Nucleus accumbens (tissue), 56 donors: ENCODE results near the gene CCDC138.

Experiments
- DNase-seq, 56 donors: peaks; one replicate each; lab custom pipeline; 2025; lab: John Stamatoyannopoulos, UW

CCDC138 gene

DNA sequence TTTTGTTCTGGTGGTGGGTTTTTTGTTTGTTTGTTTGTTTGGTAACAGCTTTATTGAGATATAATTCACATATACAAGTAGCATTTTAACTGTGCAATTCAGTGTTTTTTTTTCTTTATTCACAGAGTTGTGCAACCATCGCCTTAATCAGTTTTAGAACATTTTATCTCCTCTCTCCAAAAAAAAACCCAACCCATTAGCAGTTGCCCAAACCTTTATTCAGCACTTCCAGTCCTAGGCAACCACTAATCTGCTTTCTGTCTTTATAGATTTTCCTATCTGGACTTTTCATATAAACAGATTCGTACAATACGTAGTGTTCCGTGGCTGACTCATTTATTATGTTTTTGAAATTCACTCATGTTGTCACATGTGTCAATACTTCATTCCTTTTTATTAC lies 38.7 kb downstream of the CCDC138 start:
- DNase-seq = no peak

DNA sequence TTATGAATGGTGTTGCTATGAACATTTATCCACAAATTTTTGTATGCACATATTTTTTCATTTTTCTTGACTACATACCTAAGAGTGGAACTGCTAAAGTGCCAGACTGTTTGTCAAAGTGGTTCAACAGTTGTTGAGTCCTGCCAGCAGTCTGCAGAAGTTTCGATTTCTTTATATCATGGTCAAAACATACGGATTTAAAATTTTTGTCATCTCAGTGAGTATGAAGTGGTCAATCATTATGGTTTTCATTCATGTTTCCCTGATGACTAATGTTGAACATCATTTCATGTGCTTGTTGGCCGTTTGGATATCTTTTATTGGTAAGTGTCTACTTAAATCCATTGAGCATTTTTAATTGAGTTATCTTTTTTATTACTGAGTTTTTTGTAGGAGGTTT lies 39.2 kb downstream of the CCDC138 start:
- no peak for DNase-seq

DNA sequence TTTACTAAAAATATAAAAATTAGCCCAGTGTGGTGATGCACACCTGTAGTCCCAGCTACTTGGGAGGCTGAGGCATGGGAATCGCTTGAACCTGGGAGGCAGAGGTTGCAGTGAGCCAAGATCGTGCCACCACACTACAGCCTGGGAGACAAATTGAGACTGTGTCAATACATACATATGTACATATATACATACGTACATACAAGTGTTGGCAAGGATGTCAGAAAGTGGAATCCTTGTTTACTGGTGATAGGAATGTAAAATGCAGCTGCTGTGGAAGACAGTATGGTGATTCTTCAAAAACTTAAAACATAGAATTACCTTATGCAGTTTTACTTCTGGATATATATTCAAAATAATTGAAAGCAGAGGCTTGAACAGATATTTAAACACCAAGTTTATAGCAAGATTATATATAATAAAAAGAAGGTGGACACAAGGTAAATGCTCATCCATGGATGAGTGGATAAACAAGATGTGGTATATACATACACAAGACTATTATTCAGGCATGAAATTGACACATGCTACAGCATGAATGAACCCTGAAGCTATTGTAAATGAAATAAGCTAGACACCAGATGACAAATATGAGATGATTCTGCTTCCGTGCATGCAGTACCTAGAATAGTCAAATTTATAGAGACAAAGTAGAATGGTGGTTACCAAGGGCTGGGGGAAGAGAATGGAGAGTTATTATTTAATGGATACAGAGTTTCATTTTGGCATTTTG lies 43.2 kb downstream of the CCDC138 start:
- DNase-seq = no peak

DNA sequence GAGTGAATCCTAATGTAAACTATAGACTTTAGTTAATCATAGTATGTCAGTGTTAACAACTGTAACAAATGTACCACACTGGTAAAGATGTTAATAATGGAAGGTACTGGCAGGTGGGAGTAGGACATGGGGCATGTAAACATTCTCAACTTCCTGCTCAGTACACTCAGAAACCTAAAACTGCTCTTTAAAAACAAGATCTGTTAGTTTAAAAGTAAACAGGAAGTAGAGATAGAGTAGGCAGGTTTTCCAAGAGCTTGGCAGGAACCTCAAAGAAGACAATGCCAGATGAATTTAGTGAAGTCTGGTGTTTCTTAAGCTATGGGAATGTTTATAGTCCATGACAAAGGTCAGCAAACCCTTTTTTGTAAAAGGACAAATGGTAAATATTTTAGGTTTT lies 46.6 kb downstream of the CCDC138 start:
- no peak for DNase-seq

DNA sequence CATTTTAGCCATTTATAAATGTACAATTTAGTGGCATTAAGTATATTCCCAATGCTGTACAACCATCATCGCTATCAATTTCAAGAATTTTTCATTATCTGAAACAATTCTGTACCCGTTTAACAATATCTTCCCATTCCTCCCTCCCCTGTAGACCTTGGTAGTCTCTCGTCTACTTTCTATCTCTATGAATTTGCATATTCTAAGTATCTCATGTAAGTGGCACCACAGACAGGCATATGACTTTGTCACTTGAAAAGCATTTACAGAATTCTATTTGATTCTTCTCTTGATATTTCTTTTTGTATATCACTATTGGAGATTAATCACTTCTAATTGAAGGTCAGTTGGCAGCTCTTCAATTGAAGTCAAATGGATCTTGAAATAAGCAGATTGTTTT lies 48.0 kb downstream of the CCDC138 start:
- DNase-seq = no peak

DNA sequence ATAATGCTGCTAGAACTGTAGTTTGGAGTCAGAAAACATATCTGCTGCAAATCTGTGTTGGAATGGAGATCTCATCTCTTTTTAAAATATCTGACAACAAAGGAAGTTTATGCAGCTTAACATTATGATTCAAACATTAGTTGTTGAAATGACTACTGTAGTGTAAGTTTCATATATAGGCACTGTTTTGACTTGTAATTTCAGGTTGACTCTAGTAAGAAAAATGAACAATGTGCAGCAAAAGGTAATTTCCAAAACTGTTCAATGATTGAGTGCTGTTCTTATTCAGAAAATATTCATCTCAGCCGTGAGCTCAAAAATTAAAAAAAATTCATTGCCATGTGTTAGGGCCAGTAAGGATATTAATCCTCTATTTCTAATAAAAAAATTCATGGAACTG lies 48.5 kb downstream of the CCDC138 start:
- no peak for DNase-seq

DNA sequence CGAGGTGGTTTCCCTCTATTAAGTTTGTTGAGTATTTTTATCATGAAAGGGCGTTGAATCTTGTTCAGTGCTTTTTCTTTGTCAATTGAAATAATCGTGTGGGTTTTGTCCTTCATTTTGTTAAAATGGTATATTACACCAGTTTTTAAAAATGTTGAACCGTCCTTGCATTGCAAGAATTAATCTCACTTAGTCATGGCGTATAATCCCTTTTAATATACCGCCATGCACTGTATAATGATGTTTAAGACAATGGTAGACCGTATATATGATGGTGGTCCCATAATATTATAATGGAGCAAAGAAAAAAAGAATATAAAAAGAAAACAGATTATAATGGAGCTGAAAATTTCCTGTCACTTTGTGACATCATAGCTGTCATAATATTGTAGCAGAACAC lies 50.6 kb downstream of the CCDC138 start:
- DNase-seq = no peak

DNA sequence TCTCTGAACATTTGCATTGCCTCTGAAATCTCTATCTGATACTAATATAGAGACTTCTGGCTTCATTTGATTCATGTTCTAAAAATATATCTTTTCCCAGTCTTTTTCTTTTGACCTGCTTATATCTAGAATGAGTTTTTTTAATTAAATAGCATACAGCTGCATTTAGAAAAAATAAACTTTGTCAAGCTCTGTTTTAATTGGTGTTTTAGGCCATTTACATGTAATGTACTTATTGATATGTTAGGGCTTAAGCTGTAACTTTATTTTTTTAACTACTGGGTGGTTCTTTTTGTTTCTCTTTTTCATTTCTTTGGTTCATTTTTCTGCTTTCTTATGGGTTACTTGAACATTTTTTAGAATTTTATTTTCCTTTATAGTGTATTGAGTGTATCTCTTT lies 54.9 kb downstream of the CCDC138 start:
- no peak for DNase-seq

DNA sequence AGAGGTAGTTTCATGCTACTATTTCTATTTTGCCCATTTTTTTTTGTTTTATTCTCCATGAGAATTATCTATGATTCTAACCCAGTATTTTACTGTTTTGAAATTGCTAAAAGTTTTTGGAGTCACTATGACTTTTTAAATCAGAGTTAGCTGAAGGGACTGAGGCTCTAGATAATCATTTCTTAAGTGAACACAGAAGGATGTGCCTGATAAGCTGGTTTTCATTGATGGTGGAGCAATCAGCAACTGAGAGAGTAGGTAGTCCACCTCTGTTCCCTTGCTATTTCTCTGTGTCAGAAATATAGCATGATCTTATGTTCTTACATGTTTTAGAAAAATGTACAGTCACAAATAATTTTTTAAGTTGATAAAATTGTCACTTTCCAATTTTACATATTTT lies 59.4 kb downstream of the CCDC138 start:
- no peak for DNase-seq

DNA sequence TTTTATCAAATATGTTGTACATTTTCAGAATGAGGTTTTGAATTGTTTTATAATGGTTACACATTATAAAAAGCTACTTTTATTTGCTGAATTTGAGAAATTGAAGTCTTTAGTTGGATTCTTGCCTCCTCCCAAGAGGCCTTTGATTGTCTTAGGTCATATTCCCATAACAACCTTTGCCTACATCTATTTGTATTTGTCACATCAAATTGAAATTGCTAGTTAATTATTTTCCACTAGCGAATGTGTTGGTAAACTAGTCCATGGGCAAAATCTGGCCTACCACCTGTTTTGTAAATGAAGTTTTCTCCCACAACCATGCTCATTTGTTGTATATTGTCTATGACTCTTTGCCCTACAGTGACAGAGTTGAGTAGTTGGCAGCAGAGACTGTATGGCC lies 60.4 kb downstream of the CCDC138 start:
- no peak for DNase-seq

DNA sequence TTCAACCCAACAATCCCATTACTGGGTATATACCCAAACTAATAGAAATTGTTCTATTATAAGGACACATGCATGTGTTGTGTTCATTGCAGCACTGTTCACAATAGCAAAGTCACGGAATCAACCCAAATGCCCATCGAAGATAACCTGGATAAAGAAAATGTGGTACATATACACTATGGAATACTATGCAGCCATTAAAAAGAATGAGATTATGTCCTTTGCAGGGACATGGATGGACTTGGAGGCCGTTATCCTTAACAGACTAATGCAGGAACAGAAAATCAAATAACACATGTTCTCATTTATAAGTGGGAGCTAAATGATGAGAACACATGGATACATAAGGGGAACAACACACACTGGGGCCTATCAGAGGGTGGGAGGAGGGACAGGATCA lies 65.8 kb downstream of the CCDC138 start:
- DNase-seq = no peak

DNA sequence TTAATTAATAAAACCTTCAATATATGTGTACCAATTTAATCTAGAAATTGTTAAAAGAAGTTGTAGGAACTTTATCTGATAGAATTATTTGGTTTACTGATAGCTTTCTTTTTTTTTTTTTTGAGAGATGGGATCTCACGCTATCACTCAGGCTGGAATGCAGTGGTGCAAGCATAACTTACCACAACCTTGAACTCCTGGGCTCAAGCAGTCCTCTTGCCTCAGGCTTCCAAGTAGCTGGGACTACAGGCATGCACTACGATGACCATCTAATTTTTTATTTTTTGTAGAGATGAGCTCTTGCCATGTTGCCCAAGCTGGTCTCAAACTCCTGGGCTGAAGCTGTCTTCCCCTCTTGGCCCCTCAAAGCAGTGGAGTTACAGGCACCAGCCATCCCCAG lies 66.8 kb downstream of the CCDC138 start:
- DNase-seq = no peak

DNA sequence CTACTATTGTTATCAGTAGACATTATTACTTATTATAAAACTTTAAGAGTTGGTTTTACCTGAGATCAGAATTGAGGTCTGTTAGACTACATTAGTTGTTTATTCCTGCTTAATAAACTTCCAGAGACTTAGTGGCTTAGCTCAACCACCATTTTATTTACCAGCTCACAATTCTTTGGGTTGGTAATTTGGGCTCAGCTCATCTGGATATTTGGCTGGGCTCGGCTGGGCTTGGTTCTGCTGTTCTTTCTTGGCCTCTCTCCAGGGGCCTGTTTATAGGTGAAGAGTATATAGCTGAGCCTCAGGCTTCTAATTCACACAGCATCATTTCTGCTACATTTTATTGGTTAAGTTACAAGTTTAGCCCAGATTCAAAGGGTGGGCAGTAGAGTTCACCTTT lies 67.9 kb downstream of the CCDC138 start:
- no peak for DNase-seq

DNA sequence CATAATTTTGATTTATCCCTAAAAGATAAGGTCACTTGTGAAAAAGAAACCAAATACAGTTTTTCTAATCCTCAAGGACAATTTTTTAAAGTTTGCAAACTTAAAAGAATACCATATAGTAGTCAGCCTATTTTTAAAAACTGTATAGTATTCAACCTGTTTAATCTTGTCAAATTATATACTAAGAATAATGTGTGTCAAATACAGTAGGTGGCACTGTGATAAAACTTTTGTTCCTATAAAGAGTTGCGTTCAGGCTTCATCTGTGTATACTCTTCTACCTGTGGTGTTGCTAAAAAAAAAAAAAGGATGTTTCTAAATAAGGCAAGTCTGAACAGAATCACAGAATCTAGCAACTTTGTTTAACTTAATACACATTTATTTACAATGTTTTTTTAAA lies 68.6 kb downstream of the CCDC138 start:
- no peak for DNase-seq

DNA sequence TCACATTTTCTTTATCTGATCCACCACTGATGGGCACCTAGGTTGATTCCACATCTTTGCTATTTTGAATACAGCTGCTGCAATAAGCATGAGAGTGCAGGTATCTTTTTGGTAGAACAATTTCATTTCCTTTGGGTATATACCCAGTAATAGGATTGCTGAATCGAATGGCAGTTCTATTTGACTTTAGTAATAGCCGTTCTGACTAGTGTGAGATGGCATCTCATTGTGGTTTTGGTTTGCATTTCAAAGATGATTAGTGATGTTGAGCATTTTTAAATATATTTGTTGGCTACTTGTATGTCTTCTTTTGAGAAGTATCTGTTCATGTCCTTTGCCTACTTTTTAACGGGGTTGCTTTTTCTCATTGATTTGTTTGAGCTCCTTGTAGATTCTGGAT lies 72.3 kb downstream of the CCDC138 start:
- no peak for DNase-seq

DNA sequence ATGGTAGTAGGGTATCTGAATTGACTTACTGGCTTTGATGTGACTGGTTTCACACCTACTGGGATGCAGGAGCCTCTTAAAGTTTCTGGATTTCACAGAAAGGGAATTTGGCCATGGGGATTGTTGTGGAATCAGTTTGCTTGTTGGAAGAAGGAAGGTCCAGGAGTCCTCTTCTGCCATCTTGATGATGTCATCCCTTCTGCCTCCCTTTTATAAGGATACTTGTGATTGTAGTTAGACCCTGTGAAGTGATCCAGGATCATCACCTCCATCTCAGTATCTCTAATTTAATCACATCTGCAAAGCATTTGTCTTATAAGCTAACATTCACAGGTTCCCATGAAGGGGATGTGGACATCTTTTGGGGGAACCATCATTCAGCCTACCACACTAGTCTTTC lies 79.5 kb downstream of the CCDC138 start:
- DNase-seq = no peak

DNA sequence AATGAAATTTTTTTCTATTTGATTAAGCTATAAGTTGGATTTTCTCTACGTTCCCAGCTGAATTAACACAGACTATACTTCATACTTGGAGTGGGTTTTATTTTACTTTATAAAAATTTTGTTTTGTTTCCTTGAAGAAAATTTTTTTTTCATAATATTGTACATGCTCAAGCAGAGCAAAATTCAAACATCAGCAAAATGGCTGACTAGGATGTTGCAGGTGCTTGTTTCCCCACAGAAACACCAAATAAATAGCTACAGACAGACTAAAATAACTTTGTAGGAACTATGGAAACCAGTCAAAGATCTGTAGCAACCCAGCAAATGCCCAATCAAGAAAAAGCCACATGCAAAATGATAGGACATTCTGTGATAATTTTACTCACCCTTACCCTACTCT lies 82.3 kb downstream of the CCDC138 start:
- no peak for DNase-seq

DNA sequence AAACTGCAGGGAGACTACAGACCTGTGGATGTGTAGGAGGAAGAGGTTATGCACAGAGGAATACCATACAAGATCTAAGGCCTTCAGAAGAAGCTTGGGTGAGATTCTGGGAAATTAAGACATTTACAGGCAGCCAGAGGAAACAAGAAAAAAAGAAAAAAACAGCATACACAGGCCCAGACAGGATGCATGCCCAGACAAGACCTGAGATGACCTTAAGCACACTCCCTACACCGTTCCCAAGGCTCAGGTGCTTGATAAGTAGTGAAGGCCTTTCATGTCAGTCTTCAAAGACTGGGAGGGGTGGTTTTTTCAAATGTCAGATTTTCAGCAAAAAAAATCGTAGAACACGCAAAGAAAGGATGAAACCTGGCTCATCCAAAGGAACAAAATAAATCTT lies 83.0 kb downstream of the CCDC138 start:
- no peak for DNase-seq

DNA sequence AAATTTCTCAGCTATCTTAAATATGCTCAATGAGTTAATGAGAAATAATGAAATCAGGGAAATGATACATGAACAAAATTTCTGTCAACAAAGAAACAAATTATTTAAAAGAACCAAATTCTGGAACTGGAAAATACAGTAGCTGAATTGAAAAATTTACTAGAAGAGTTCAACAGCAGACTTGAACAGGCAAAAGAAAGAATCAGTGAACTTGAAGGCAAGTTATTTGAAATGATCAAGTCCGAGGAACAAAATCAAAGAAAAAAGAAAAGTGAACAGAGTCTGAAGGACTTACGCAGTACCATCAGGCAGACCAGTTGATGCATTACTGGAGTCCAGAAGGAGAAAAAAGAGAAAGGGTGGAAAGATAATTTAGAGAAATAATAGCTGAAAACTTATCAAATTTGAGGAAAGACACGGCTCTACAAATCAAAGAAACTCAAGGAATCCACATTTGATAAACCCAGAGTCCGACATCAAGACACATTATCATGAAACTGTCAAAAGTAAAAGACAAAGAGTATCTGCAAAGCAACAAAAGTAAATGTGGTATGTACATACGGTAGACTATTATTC lies 83.6 kb downstream of the CCDC138 start:
- DNase-seq = no peak

DNA sequence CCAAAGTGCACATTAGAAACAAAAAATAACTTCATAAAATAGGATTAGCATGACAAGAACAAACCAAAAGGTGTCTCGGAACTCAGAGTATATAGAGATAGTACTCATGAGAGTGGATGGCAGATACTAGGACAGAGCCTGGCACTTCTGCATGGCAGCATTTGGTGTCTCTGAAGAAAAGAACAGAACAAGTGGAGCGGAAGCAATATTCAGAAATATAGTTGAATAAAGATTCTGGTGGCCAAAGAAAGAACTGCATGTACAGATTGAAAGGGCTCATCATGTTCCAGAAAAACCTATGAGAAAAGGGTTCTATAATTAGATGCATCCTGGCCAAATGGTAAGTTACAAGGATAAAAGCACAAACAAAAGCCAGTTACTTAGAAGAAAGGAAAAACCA lies 90.9 kb downstream of the CCDC138 start:
- no peak for DNase-seq

DNA sequence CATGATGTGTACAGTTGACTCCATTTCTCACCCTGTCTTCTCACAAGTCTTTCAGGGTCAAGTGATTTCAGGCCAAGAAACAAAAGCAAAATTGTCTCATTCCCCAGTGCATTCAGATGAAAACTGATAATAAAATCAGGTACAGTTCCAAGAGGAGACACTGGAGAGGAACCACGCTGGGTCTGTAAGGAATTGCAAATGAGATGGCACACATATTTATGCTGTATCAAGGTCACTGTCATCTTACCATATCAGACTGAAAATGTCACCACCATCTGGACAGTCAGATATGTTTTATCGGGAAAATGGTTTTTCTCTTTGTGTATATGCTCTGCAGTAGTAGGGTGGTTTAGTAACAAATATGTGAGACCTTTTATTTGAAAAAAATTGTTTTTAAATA lies 91.7 kb downstream of the CCDC138 start:
- DNase-seq = no peak

DNA sequence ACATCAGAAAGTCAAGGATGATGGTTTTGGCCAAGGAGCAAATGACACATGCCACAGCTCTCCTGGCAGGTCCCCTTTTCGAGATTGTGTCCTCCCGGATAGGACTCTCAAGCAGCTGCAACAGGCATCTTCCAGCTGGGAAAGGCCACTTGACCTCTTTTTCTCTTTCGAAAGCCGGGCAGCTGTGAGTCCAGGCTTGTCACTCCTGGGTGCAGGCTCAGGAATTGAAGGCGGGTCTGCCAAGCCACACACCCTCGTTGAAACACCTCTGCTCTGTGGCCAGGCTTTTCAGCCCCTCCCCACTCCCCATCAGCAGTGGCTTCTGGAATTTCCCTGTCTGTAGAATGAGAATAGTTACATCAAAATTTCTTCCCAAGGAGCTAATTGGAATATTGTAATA lies 98.0 kb downstream of the CCDC138 start:
- no peak for DNase-seq

DNA sequence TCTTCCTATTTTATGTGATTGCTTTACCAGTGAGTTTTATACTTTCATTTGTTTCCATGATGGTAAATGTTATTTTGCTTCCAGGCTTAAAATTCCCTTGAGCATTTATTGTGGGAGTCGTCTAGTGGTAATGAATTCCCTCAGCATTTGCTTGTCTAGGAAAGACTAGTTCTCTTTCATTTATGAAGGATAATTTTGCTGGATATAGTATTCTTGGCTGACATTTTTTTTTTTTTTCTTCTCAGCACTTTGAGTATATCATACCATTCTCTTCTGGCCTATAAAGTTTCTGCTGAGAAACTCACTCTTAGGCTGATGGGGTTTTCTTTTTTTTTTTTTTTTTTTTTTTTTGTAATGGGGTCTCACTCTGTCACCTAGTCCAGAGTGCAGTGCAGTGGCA lies 103.3 kb downstream of the CCDC138 start:
- no peak for DNase-seq
